Measurements from ENCODE around the gene SMPDL3B.
"Not testable (repeated sequence)": the region's sequence is repeated elsewhere in the genome, so short reads cannot be mapped to it uniquely, and the experiment has no call there.

The SMPDL3B gene

DNA sequence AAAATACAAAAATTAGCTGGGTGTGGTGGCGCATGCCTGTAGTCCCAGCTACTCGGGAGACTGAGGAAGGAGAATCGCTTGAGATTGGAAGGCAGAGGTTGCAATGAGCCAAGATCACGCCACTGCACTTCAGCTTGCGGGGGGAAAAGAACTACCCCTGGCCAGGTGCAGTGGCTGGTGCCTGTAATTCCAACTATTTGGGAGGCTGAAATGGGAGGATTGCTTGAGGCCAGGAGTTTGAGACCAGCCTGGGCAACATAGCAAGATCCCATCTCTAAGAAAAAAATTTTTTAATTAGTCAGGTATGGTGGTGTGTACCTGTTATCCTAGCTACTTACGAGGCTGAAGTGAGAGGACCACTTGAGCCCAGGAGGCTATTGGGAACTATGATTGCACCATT, 59.7 kb downstream of the SMPDL3B start:
- not testable (repeated sequence) for ATAC-seq (replicated peaks); H3K4me3 Mint-ChIP-seq; H3K4me1 Mint-ChIP-seq; H3K9me3 Mint-ChIP-seq; DNase-seq; H3K27me3 Mint-ChIP-seq
- peaks cover 34 to 48% of the 10 kb centered on the region in 2 donors for H3K36me3 Mint-ChIP-seq
- peak overlapping the region; percentile 81 for H3K27ac Mint-ChIP-seq

DNA sequence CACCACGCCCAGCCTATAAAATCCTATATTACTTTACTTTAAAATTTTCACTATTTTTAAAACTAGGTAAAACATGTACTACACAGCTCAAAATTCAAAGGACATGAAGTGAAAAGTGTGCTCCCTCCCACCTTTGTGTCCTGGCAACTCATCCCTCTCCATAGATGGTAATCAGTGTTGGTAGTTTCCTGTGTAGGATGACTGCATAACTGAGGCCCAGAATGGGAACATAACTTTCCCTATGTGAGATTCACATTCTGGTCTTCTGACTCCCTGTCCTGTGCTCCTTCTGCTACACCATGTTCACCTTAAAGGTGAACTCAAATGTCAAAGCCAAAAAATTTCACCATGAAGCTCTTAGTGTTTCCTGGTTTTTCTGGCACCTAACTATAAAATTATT, 64.3 kb downstream of the SMPDL3B start:
- ATAC-seq (replicated peaks) = no peak
- no peak for DNase-seq
- H3K4me1 Mint-ChIP-seq = no peaks in the 10 kb centered on the region
- peak overlapping the region; percentile 9 for H3K27ac Mint-ChIP-seq
- H3K27me3 Mint-ChIP-seq = no peaks in the 10 kb centered on the region
- no peak overlapping the region for H3K4me3 Mint-ChIP-seq
- H3K9me3 Mint-ChIP-seq = no peaks in the 10 kb centered on the region
- H3K36me3 Mint-ChIP-seq = peaks cover 27 to 38% of the 10 kb centered on the region in 2 donors

DNA sequence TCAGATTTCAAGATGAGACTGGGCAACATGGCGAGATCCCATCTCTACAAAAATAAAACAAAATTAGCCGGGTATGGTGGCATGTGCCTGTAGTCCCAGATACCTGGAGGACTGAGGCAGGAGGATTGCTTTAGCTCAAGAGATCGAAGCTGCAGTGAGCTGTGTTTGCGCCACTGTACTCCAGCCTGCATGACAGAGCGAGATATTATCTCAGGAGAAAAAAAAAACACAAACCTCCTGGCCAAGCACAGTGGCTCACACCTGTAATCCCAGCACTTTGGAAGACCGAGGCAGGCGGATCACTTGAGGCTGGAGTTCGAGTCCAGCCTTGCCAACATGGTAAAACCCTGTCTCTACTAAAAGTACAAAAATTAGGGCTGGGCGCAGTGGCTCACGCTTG, 67.8 kb downstream of the SMPDL3B start:
- no peak overlapping the region for H3K4me3 Mint-ChIP-seq
- ATAC-seq (replicated peaks) = no peak
- peaks cover 32 to 42% of the 10 kb centered on the region in 2 donors for H3K36me3 Mint-ChIP-seq
- no peaks in the 10 kb centered on the region for H3K9me3 Mint-ChIP-seq
- no peaks in the 10 kb centered on the region for H3K4me1 Mint-ChIP-seq
- H3K27ac Mint-ChIP-seq = no peak overlapping the region
- no peak for DNase-seq
- no peaks in the 10 kb centered on the region for H3K27me3 Mint-ChIP-seq

DNA sequence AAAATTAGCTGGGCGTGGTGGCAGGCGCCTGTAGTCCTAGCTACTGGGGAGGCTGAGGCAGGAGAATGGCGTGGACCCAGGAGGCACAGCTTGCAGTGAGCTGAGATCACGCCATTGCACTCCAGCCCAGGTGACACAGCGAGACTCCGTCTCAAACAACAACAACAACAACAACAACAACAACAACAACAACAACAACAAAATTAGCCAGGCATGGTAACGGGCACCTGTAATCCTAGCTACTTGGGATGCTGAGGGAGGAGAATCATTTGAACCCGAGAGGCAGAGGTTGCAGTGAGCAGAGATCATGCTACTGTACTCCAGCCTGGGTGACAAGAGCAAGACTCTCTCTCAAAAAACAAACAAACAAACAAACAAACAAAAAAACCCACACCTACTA, 68.3 kb downstream of the SMPDL3B start:
- DNase-seq; H3K27ac Mint-ChIP-seq; H3K4me1 Mint-ChIP-seq; H3K9me3 Mint-ChIP-seq; H3K4me3 Mint-ChIP-seq; H3K27me3 Mint-ChIP-seq; ATAC-seq (replicated peaks): not testable (repeated sequence)
- H3K36me3 Mint-ChIP-seq = peaks cover 29 to 38% of the 10 kb centered on the region in 2 donors
